Motor neuron (in vitro differentiated cells): ENCODE data around the gene GAPDH. TPM values are rescaled to one million over a fixed set of nuclear protein-coding genes. Genes with fewer than 3 reads are reported as not detected.
"Not testable (repeated sequence)": the region's sequence is repeated elsewhere in the genome, so short reads cannot be mapped to it uniquely, and the experiment has no call there.

Source experiments
- ATAC-seq, 8 experiments: fragments of 200-7000 bp; cut with Tn5 transposase; replicated peaks in 6 of 8; 2 replicates each; pipeline ENCODE4 v1.8.0; 2021; ENCODE audit warnings: mild to moderate bottlenecking in 8 of 8, moderate library complexity in 8 of 8
- H3K27ac ChIP-seq, 2 donors: fragments of 250-450 bp; sonication (Bioruptor Pico); 2 replicates each; pipeline ENCODE4 v1.9.0; 2021; ENCODE audit warnings: antibody characterized with exemption in 2 of 2, mild to moderate bottlenecking in 2 of 2, moderate library complexity in 1 of 2
- H3K4me1 ChIP-seq, 2 donors: fragments of 250-450 bp; sonication (Bioruptor Pico); replicated peaks in 1 of 2; 2 replicates each; pipeline ENCODE4 v1.6.1; 2021; ENCODE audit warnings: antibody characterized with exemption in 2 of 2, mild to moderate bottlenecking in 2 of 2, moderate library complexity in 1 of 2
- H3K4me3 ChIP-seq, 5 donors: fragments of 250-450 bp; sonication (Bioruptor Pico); 2 replicates each; pipeline ENCODE4 v1.9.0; 2021; ENCODE audit warnings: antibody characterized with exemption in 5 of 5, mild to moderate bottlenecking in 5 of 5, moderate library complexity in 4 of 5
- WGBS, 10 experiments: fragments of 450-650 bp; shearing (Covaris generic); methylation state at CpG; one replicate each; pipeline ENCODE4 v1.0.0; 2022; 5-methylcytosine and 5-hydroxymethylcytosine counted together
- in situ Hi-C, 9 experiments: fragments of 400-800 bp; cut with MboI; loops; one replicate each; pipeline ENCODE4 v1.15.0; 2021; ENCODE audit warnings: low sequenced_read_pairs in 9 of 9, low pct_unique_long_range_greater_than_20kb in 2 of 9; ENCODE audit not compliant: unreplicated experiment in 9 of 9
- total RNA-seq, 8 experiments: library from RNA; unstranded; fragments of 300-600 nt; gene quantifications; 2 replicates each; pipeline versions ENCODE4 v1.2.3 to v1.2.4, GENCODE V29; 2022

The GAPDH gene
- total RNA-seq, 8 experiments from 2014 or later = 2,651 to 4,080 (median 3,703) TPM

GRCh38 chr12:6551496-6552139 is 17.3 kb downstream of the GAPDH start:
- peak in 4 of 8 experiments; percentile 5 to 29 (median 14) for ATAC-seq
- in situ Hi-C loops = loop anchor here in 1 of 9 experiments (25.0 kb wide), 1 partner anchor 111 kb away; the partner anchor contains the start of gene ING4
- peak overlapping the region in 1 of 2 donors; percentile 61 for H3K27ac ChIP-seq
- H3K4me1 ChIP-seq = peaks cover 18 to 25% of the 10 kb centered on the region in 2 donors
- 0 to 90% (median 50%) methylated on average over 1 to 6 of the region's 11 CpGs; no CpG with 5 or more reads in 5 of the 10 experiments for WGBS, 10 experiments
- H3K4me3 ChIP-seq = no peak overlapping the region

GRCh38 chr12:6552140-6552551 is 17.8 kb downstream of the GAPDH start:
- in situ Hi-C loops = loop anchor here in 1 of 9 experiments (25.0 kb wide), 1 partner anchor 110 kb away; the partner anchor contains the start of gene ING4
- Histone ChIP-seq H3K4me3 (peak overlapping the region in 1 of 5 donors; percentile 87), H3K27ac (peak overlapping the region; percentile 61 to 67), H3K4me1 (peaks cover 18 to 25% of the 10 kb centered on the region in 2 donors)
- WGBS, 10 experiments = 0 to 83% (median 19%) methylated on average over 1 to 2 of the region's 4 CpGs; no CpG with 5 or more reads in 6 of the 10 experiments
- ATAC-seq = peak in 3 of 8 experiments; percentile 1 to 2 (median 1)

GRCh38 chr12:6553051-6553868 is 18.9 kb downstream of the GAPDH start:
- in situ Hi-C loops = loop anchor here in 1 of 9 experiments (25.0 kb wide), 1 partner anchor 109 kb away; the partner anchor contains the start of gene ING4
- peak in 6 of 8 experiments; percentile 1 to 48 (median 42) for ATAC-seq
- H3K4me1 ChIP-seq = peaks cover 18 to 25% of the 10 kb centered on the region in 2 donors
- WGBS, 10 experiments = 0 to 100% (median 66%) methylated on average over 1 to 11 of the region's 15 CpGs
- peak overlapping the region; percentile 5 to 87 (median 69) for H3K4me3 ChIP-seq
- peak overlapping the region; percentile 61 to 67 for H3K27ac ChIP-seq

DNA sequence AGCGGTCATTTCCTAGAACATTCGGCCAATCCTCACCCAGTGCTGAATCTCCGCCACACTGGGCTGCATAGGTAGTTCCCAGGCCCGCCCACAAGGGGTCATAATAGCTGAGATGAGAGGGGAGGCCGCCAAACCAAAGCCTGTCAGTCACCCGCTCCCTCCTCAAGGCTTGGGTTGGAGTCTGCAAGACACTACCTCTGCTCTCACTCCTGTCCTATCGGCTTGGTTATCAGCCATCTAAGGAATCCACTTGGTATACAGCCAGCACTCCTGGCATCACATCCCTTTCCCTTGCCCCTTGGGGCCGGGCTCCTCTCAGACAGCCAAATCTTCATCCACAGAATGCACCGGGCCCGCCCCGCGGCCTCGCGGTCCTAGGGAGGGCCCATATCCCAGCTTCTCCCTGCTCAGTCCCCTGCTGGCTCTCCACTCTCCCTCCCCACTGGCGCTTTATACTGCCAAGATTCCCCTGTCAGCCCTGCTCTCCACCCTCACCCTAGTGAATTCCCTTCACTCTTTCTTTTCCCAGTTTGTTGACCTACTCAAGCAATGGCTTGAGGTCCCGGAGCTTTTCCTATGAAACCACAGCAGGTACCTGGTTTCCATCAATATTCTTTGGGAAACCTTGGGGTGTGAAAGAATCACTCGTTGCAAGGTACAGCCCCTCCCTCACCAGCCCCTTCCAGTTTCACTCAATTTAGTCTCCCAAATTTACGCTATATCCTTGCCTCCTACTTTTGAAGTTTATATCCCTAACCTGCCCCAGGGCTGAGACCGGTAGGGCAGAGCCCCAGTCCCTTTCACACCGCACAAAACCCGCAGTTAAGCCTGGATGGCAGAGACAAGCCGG is 20.1 kb downstream of the GAPDH start:
- H3K4me1 ChIP-seq = peaks cover 18 to 25% of the 10 kb centered on the region in 2 donors
- in situ Hi-C loops = loop anchor here in 1 of 9 experiments (25.0 kb wide), 1 partner anchor 108 kb away; the partner anchor contains the start of gene ING4
- ATAC-seq = peak; percentile 13 to 66 (median 64)
- WGBS, 10 experiments = 0 to 13% (median 4%) methylated on average over 3 to 15 of the region's 22 CpGs; no CpG with 5 or more reads in 1 of the 10 experiments
- peak overlapping the region; percentile 60 to 87 (median 69) for H3K4me3 ChIP-seq
- no peak overlapping the region for H3K27ac ChIP-seq

- Histone ChIP-seq H3K4me3 (peak overlapping the region; percentile 60 to 87 (median 69)), H3K4me1 (peaks cover 18 to 25% of the 10 kb centered on the region in 2 donors), H3K27ac (peak overlapping the region; percentile 61 to 66)
- 0 to 3% (median 0%) methylated on average over 1 to 11 of the region's 61 CpGs; no CpG with 5 or more reads in 3 of the 10 experiments for WGBS, 10 experiments
- peak in 7 of 8 experiments; percentile 0 to 19 (median 7) for ATAC-seq
- in situ Hi-C loops = loop anchor here in 1 of 9 experiments (25.0 kb wide), 1 partner anchor 107 kb away; the partner anchor contains the start of gene ING4
Observed at GRCh38 chr12:6555018-6555691, 20.8 kb downstream of the GAPDH start.

GRCh38 chr12:6556496-6556817 is 22.1 kb downstream of the GAPDH start:
- H3K4me3 ChIP-seq = peak overlapping the region in 1 of 5 donors; percentile 87
- 40 to 80% (median 62%) methylated on average over 1 to 6 of the region's 7 CpGs; no CpG with 5 or more reads in 6 of the 10 experiments for WGBS, 10 experiments
- ATAC-seq = not testable (repeated sequence)
- H3K27ac ChIP-seq = peak overlapping the region; percentile 17 to 64
- in situ Hi-C loops = loop anchor here in 1 of 9 experiments (25.0 kb wide), 1 partner anchor 106 kb away; the partner anchor contains the start of gene ING4
- H3K4me1 ChIP-seq = peaks cover 18 to 25% of the 10 kb centered on the region in 2 donors

DNA sequence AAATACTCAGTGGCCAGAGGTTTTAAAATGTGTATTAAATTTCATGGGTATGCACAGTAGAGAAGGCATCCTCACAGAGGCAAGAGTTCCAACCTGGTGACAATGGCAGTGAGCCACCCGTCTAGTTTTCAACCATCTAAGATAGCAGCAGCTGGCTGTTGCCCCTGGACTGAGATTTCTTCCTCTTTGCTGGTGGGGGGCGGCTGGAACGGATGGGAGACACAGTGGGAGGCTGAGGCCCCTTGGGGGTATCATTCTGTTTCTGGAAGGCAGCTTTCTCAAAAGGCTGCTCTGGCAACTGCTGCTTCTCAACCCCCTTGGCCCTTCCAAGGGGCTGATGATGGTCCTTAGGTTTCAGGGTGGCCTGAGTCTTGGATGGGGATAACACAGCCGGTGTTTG is 22.5 kb downstream of the GAPDH start:
- WGBS, 10 experiments = 60 to 100% (median 88%) methylated on average over 1 to 3 of the region's 4 CpGs; no CpG with 5 or more reads in 6 of the 10 experiments
- Histone ChIP-seq H3K27ac (no peak overlapping the region), H3K4me3 (no peak overlapping the region), H3K4me1 (peaks cover 15 to 24% of the 10 kb centered on the region in 2 donors)
- ATAC-seq = no peak
- in situ Hi-C loops = loop anchor here in 1 of 9 experiments (25.0 kb wide), 1 partner anchor 105 kb away; the partner anchor contains the start of gene ING4

GRCh38 chr12:6558014-6558760 is 23.9 kb downstream of the GAPDH start:
- WGBS, 10 experiments = 69 to 100% (median 85%) methylated on average over 3 to 10 of the region's 14 CpGs; no CpG with 5 or more reads in 3 of the 10 experiments
- ATAC-seq, H3K27ac ChIP-seq, H3K4me3 ChIP-seq: not testable (repeated sequence)
- in situ Hi-C loops = loop anchor here in 1 of 9 experiments (25.0 kb wide), 1 partner anchor 104 kb away; the partner anchor contains the start of gene ING4
- peaks cover 4 to 11% of the 10 kb centered on the region in 2 donors for H3K4me1 ChIP-seq

DNA sequence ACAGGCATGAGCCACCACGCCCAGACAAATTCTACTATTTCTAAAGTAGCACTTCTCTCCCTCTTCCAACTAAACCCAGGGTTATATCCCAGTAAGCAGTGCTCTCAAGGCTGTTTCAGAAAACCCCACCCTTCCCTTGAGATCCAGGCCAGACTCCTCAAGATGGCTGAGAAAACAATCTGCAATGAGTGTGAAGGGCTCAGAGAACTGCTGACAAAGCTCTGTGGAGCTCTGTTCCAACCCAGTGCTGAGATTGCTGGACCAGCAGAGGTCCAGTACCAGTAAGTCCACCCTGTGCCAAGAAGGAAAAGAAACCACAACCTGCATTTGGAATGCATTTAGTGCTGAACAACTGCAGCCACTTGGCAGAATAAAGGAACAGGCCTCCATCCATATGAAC is 25.2 kb downstream of the GAPDH start:
- Histone ChIP-seq H3K27ac (no peak overlapping the region), H3K4me3 (no peak overlapping the region), H3K4me1 (peaks cover 0 to 5% of the 10 kb centered on the region in 2 donors)
- ATAC-seq = no peak
- WGBS, 10 experiments = 80 to 100% methylated on average over 1 of the region's 1 CpG; no CpG with 5 or more reads in 8 of the 10 experiments
- in situ Hi-C loops = loop anchor here in 1 of 9 experiments (25.0 kb wide), 1 partner anchor 103 kb away; the partner anchor contains the start of gene ING4

DNA sequence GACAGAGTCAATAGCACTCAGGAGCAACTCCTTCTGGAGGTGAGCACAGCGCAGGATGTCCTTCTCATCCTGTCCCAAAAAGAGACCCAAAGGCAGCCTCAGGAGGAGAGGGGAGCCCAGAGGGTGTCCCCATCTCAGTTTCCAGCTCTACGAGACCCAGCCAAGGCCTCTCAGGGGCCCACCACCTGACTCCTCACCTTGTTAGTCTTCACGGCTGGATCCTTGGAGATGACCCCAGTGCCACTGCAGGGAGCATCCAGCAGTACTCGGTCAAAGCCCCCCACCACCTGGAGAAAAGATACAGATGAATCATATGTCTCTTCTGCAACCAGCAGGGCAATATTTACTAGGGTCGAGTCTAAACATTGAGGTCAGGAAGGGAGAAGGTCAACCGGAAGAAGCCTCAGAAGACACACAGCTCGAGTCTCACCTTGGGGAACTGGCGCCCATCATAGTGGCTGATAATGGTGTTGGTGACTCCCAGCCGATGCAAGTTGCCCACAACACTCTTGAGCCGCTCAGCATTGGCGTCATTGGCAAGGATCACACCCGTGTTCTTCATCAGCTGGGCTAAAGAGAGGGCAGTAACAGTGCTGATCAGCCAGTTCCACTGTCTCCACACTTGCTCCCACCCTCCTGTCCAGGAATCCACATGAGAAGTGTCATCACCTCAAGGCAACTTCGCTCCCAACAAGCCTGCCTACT is 26.3 kb downstream of the GAPDH start:
- Histone ChIP-seq H3K27ac (no peak overlapping the region), H3K4me3 (no peak overlapping the region), H3K4me1 (peaks cover 0 to 5% of the 10 kb centered on the region in 2 donors)
- 81 to 100% (median 100%) methylated on average over 1 to 7 of the region's 13 CpGs; no CpG with 5 or more reads in 5 of the 10 experiments for WGBS, 10 experiments
- in situ Hi-C loops = loop anchor here in 1 of 9 experiments (25.0 kb wide), 1 partner anchor 102 kb away; the partner anchor contains the start of gene ING4
- no peak for ATAC-seq
